K562 (cell line): Measurements from ENCODE around the gene PRM2. TPM values are rescaled to one million over a fixed set of nuclear protein-coding genes. Genes with fewer than 3 reads are reported as not detected.

ENCODE experiments used
- ADNP ChIP-seq: fragments of 200-800 bp; sonication (Bioruptor generic); IDR thresholded peaks from 2 replicates; pipeline ENCODE4 v1.6.1; 2016; ENCODE audit warnings: missing genetic modification characterization, missing compliant biosample characterization
- ARID1B ChIP-seq: fragments of 450-650 bp; IDR thresholded peaks from 2 replicates; pipeline ENCODE4 v1.6.1; 2016; ENCODE audit warnings: antibody characterized with exemption, mild to moderate bottlenecking, inconsistent platforms
- CCNT2 ChIP-seq: IDR thresholded peaks from 2 replicates; pipeline ENCODE4 v1.6.1; 2011; ENCODE audit warnings: borderline replicate concordance, low read depth, mild to moderate bottlenecking, moderate library complexity, mixed read lengths, low read length; ENCODE audit not compliant: insufficient read length; ENCODE audit errors: extremely low read depth
- ELK3 ChIP-seq: fragments of 450-650 bp; formaldehyde crosslinking; IDR thresholded peaks from 2 replicates; pipeline ENCODE4 v1.4.0; 2020; ENCODE audit warnings: mild to moderate bottlenecking
- GATA2 ChIP-seq: sonication (generic); formaldehyde crosslinking; IDR thresholded peaks from 2 replicates; pipeline ENCODE4 v1.4.0; 2020; ENCODE audit warnings: mild to moderate bottlenecking, missing genetic modification reagents
- HDAC2 ChIP-seq: fragments of 450-650 bp; IDR thresholded peaks from 2 replicates; pipeline ENCODE4 v1.6.1; 2016; ENCODE audit warnings: mild to moderate bottlenecking
- HOXB6 ChIP-seq: fragments of 250-450 bp; sonication (Bioruptor Pico); IDR thresholded peaks from 2 replicates; pipeline ENCODE4 v1.5.1; 2022; ENCODE audit warnings: mild to moderate bottlenecking, borderline replicate concordance
- MBD1 ChIP-seq: fragments of 250-450 bp; sonication (Bioruptor Pico); IDR thresholded peaks from 2 replicates; pipeline ENCODE4 v1.8.0; 2022; ENCODE audit warnings: inconsistent platforms
- MTF1 ChIP-seq: fragments of 250-450 bp; sonication (Bioruptor Pico); IDR thresholded peaks from 2 replicates; pipeline ENCODE4 v1.9.0; 2021; ENCODE audit warnings: moderate library complexity, mild to moderate bottlenecking, inconsistent platforms, borderline replicate concordance
- TOE1 ChIP-seq, 2 experiments: fragments of 450-650 bp in 1 of 2; sonication (generic) in 1 of 2; formaldehyde crosslinking in 1 of 2; IDR thresholded peaks; 2 replicates each; pipeline versions ENCODE4 v1.7.1 to v1.8.0; 2016 to 2022; ENCODE audit warnings: borderline replicate concordance in 2 of 2, mild to moderate bottlenecking in 2 of 2, antibody characterized with exemption in 1 of 2, inconsistent platforms in 1 of 2, low read depth in 1 of 2, missing genetic modification reagents in 1 of 2, moderate library complexity in 1 of 2
- ZNF408 ChIP-seq: fragments of 250-450 bp; sonication (Bioruptor Pico); IDR thresholded peaks from 2 replicates; pipeline ENCODE4 v1.4.0; 2020; ENCODE audit warnings: low read depth, mild to moderate bottlenecking, moderate library complexity
- polyA plus RNA-seq, 8 experiments: library from polyadenylated mRNA; depleted of rRNA in 4 of 8; stranded (reverse) in 5 of 8; unstranded in 3 of 8; fragments of >200 nt; fragmentation: Nextera tagmentation in 2 of 8; fragmentation: Illumina TruSeq in 1 of 8; extraction: Ambion mirVana in 2 of 8; extraction: Trizol in 1 of 8; gene quantifications; 2 replicates each; pipeline versions ENCODE4 v1.2.1 to v1.2.3, GENCODE V29; 2011 to 2014; ENCODE audit warnings: inconsistent platforms in 1 of 8, missing spikeins in 1 of 8
- total RNA-seq, 7 experiments: library from RNA; depleted of rRNA in 6 of 7; stranded (reverse); fragments of >200 nt in 6 of 7; fragmentation: Illumina TruSeq in 2 of 7; extraction: Trizol in 2 of 7; gene quantifications; 2 replicates each; pipeline versions ENCODE4 v1.2.1 to v1.2.3, GENCODE V29; 2011 to 2021; ENCODE audit warnings: low replicate concordance in 1 of 7
- TF ChIP-seq, protein P1 (sequence below), 2 experiments: fragments of 200-800 bp in 1 of 2; sonication (Bioruptor generic) in 1 of 2; sonication (generic) in 1 of 2; formaldehyde crosslinking in 1 of 2; IDR thresholded peaks in 1 of 2; conservative IDR thresholded peaks in 1 of 2; 2 replicates each; pipeline versions ENCODE4 v1.5.0 to v1.6.1; 2016 to 2020; ENCODE audit warnings: missing compliant biosample characterization in 1 of 2, missing genetic modification characterization in 1 of 2, missing genetic modification reagents in 1 of 2
- TF ChIP-seq, protein P2 (sequence below): fragments of 250-450 bp; sonication (Bioruptor Pico); IDR thresholded peaks from 2 replicates; pipeline ENCODE4 v1.4.0; 2020

The PRM2 gene
- total and polyA plus RNA-seq, 9 of the 15 experiments (the other 6 are each of a cell fraction or from before 2014, with no cell fraction given), result not detected

DNA sequence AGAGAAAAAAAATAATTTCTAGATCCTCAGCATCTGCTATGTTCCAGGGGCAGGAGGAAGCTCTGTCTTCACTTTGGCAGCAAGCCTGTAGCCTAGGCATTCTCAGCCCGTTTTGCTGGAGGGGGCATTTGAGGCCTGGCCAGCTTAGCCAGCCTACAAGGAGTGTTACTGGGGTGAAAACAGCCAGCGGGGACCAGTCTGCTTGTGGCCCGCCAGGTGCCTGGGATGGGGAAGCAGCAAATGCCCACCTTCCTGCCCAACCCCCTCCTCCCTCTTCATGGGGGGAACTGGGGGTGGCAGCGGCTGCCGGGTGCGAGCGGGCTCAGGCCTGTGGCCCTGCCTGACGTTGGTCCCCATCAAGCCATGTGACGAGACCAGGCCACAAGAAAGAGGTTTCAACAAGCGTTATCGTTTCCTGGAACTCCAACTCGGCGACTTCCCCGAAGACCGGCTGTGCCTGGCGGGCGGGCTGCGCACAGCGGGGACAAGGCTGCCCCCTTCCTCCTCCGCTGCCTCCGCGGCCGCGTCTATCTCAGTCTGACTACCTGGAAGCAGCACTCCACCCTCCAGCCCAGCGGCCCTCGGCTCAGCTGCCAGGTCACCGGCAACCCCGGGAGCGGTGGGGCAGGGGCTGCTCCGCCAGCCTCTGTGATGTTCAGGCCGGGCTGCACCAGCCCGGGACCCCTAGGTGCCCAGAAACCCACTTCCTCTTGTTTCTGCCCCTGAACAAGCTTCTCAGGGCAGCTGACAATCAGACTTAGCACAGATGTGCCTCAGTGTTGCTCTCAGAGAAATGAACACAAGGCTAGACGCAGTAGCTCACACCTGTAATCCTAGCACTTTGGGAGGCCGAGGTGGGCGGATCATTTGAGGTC lies 43.2 kb downstream of the PRM2 start (continued):
- TF ChIP-seq CCNT2 (peak; percentile 91), TOE1 (IDR thresholded peaks at IDR 0.05; ENCODE audit: borderline replicate concordance) (peak; percentile 71; the same call in 1 of the 2 replicates), TOE1 (CRISPR knock-in tag; IDR thresholded peaks at IDR 0.05; ENCODE audit: borderline replicate concordance, low read depth) (no peak), HOXB6 (no peak), GATA2 (CRISPR knock-in tag) (no peak), MBD1 (CRISPR knock-in tag) (no peak), ADNP (tag) (no peak), HDAC2 (peak; percentile 57; the same call in 1 of the 2 replicates), ELK3 (no peak), ZNF408 (CRISPR knock-in tag) (no peak), ARID1B (peak; percentile 84), MTF1 (no peak)
- TF ChIP-seq, protein P1, sequence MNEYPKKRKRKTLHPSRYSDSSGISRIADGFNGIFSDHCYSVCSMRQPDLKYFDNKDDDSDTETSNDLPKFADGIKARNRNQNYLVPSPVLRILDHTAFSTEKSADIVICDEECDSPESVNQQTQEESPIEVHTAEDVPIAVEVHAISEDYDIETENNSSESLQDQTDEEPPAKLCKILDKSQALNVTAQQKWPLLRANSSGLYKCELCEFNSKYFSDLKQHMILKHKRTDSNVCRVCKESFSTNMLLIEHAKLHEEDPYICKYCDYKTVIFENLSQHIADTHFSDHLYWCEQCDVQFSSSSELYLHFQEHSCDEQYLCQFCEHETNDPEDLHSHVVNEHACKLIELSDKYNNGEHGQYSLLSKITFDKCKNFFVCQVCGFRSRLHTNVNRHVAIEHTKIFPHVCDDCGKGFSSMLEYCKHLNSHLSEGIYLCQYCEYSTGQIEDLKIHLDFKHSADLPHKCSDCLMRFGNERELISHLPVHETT (CRISPR knock-in tag; conservative IDR thresholded peaks at IDR 0.05 in 1 of 2, IDR thresholded peaks at IDR 0.05 in 1 of 2), result peak in 1 of 2 experiments; percentile 91; a peak in 2 of 4 replicates
- TF ChIP-seq, protein P2, sequence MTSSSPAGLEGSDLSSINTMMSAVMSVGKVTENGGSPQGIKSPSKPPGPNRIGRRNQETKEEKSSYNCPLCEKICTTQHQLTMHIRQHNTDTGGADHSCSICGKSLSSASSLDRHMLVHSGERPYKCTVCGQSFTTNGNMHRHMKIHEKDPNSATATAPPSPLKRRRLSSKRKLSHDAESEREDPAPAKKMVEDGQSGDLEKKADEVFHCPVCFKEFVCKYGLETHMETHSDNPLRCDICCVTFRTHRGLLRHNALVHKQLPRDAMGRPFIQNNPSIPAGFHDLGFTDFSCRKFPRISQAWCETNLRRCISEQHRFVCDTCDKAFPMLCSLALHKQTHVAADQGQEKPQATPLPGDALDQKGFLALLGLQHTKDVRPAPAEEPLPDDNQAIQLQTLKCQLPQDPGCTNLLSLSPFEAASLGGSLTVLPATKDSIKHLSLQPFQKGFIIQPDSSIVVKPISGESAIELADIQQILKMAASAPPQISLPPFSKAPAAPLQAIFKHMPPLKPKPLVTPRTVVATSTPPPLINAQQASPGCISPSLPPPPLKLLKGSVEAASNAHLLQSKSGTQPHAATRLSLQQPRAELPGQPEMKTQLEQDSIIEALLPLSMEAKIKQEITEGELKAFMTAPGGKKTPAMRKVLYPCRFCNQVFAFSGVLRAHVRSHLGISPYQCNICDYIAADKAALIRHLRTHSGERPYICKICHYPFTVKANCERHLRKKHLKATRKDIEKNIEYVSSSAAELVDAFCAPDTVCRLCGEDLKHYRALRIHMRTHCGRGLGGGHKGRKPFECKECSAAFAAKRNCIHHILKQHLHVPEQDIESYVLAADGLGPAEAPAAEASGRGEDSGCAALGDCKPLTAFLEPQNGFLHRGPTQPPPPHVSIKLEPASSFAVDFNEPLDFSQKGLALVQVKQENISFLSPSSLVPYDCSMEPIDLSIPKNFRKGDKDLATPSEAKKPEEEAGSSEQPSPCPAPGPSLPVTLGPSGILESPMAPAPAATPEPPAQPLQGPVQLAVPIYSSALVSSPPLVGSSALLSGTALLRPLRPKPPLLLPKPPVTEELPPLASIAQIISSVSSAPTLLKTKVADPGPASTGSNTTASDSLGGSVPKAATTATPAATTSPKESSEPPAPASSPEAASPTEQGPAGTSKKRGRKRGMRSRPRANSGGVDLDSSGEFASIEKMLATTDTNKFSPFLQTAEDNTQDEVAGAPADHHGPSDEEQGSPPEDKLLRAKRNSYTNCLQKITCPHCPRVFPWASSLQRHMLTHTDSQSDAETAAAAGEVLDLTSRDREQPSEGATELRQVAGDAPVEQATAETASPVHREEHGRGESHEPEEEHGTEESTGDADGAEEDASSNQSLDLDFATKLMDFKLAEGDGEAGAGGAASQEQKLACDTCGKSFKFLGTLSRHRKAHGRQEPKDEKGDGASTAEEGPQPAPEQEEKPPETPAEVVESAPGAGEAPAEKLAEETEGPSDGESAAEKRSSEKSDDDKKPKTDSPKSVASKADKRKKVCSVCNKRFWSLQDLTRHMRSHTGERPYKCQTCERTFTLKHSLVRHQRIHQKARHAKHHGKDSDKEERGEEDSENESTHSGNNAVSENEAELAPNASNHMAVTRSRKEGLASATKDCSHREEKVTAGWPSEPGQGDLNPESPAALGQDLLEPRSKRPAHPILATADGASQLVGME (CRISPR knock-in tag), result peak; percentile 79
